Erythroblast (primary cell): ENCODE data around the gene CEACAM16.

Experiments used
- GATA1 ChIP-seq: IDR thresholded peaks from 2 replicates; pipeline ENCODE4 v1.6.1; 2011; ENCODE audit warnings: low read depth, mild to moderate bottlenecking, control low read depth, low read length, moderate library complexity
- POLR2A ChIP-seq: IDR thresholded peaks from 2 replicates; pipeline ENCODE4 v1.6.1; 2011; ENCODE audit warnings: mild to moderate bottlenecking, low read length

- TF ChIP-seq POLR2A (no peak), GATA1 (no peak)
Observed at GRCh38 chr19:44660081-44660480, 38.9 kb upstream of the CEACAM16 start.
